Ureter (tissue), 1 donor: ENCODE data around the gene IL32. TPM values are rescaled to one million over a fixed set of nuclear protein-coding genes. Genes with fewer than 3 reads are reported as not detected.

ENCODE experiments used
- DNase-seq: peaks from one replicate; pipeline ENCODE4 v3.0.0-alpha.2; 2020; ENCODE audit warnings: low spot score
- total RNA-seq: library from RNA; stranded (reverse); gene quantifications from one replicate; pipeline ENCODE4 v1.2.4, GENCODE V29; 2023
- donor health status: DM: yes; HTN: yes; CAD: no.

IL32 gene
- total RNA-seq, 1 donor from 2014 or later = 13.7 TPM

- no peak for DNase-seq
Observed at GRCh38 chr16:3115561-3115960, 50.1 kb downstream of the IL32 start.

GRCh38 chr16:3118204-3118790, 52.9 kb downstream of the IL32 start:
- no peak for DNase-seq

- DNase-seq = no peak
Observed at GRCh38 chr16:3118846-3119245, 53.4 kb downstream of the IL32 start.

Other genes starting within 250 kb of the IL32 start
- 1.3 TPM for gene PRSS21, start 248.4 kb upstream of the IL32 start, total RNA-seq
- gene ZG16B, start 235.3 kb upstream of the IL32 start, total RNA-seq = 31.8 TPM
- 41.2 TPM for gene PRSS22, start 207.5 kb upstream of the IL32 start, total RNA-seq
- gene FLYWCH2, start 182.4 kb upstream of the IL32 start, total RNA-seq = 23.5 TPM
- 39.6 TPM for gene FLYWCH1, start 153.7 kb upstream of the IL32 start, total RNA-seq
- gene KREMEN2, start 101.4 kb upstream of the IL32 start, total RNA-seq = not detected
- 4.5 TPM for gene PAQR4, start 96.3 kb upstream of the IL32 start, total RNA-seq
- gene PKMYT1, start 85.2 kb upstream of the IL32 start, total RNA-seq = 2.2 TPM
- gene CLDN9, start 52.7 kb upstream of the IL32 start, total RNA-seq = 0.42 TPM
- gene CLDN6, start 47.5 kb upstream of the IL32 start, total RNA-seq = not detected
- gene TNFRSF12A, start 45.3 kb upstream of the IL32 start, total RNA-seq = 27.7 TPM
- 46.3 TPM for gene HCFC1R1, start 41.7 kb upstream of the IL32 start, total RNA-seq
- 29.8 TPM for gene THOC6, start 41.6 kb upstream of the IL32 start, total RNA-seq
- 94.3 TPM for gene BICDL2, start 28.7 kb upstream of the IL32 start, total RNA-seq
- gene MMP25, start 19.1 kb upstream of the IL32 start, total RNA-seq = 0.78 TPM
- not detected for gene ZSCAN10, start 33.7 kb downstream of the IL32 start, total RNA-seq
- gene ZNF205, start 46.9 kb downstream of the IL32 start, total RNA-seq = 8.2 TPM
- 12.6 TPM for gene ZNF213, start 69.4 kb downstream of the IL32 start, total RNA-seq
- gene OR1F1, start 122.6 kb downstream of the IL32 start, total RNA-seq = not detected
- 7.8 TPM for gene ZNF200, start 169.5 kb downstream of the IL32 start, total RNA-seq
- gene MEFV, start 191.0 kb downstream of the IL32 start, total RNA-seq = 1.8 TPM
- gene ZNF263, start 217.9 kb downstream of the IL32 start, total RNA-seq = 40.3 TPM
- 5.3 TPM for gene TIGD7, start 239.8 kb downstream of the IL32 start, total RNA-seq
- gene ZNF75A, start 239.9 kb downstream of the IL32 start, total RNA-seq = 36.7 TPM